ENCODE measurements around the gene SORCS3.

GRCh38 chr10:105070952-105071351, 429.9 kb downstream of the SORCS3 start:
- no peak for TF ChIP-seq CTCF (IDR thresholded peaks at IDR 0.05 in 2 of 3, conservative IDR thresholded peaks at IDR 0.05 in 1 of 3; ENCODE audit: insufficient read depth in 2 of 3, low read depth in 1 of 3, low read length in 3 of 3)
- no peak for TF ChIP-seq MEF2A (IDR thresholded peaks at IDR 0.05; ENCODE audit: control insufficient read depth, low read depth, low read length)
- no peak for TF ChIP-seq TAL1 (IDR thresholded peaks at IDR 0.05)
- TF ChIP-seq, protein P1, sequence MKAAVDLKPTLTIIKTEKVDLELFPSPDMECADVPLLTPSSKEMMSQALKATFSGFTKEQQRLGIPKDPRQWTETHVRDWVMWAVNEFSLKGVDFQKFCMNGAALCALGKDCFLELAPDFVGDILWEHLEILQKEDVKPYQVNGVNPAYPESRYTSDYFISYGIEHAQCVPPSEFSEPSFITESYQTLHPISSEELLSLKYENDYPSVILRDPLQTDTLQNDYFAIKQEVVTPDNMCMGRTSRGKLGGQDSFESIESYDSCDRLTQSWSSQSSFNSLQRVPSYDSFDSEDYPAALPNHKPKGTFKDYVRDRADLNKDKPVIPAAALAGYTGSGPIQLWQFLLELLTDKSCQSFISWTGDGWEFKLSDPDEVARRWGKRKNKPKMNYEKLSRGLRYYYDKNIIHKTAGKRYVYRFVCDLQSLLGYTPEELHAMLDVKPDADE (conservative IDR thresholded peaks at IDR 0.05; ENCODE audit: control insufficient read depth, low read depth, low read length): no peak

All from K562 (cell line).